Right hindlimb (tissue), 1 donor: ENCODE measurements around the gene SIK3.
"Not testable (repeated sequence)": the region's sequence is repeated elsewhere in the genome, so short reads cannot be mapped to it uniquely, and the experiment has no call there.

Source experiments
- DNase-seq: peaks from one replicate; pipeline ENCODE4 v3.0.0-alpha.2; 2018

The SIK3 gene

DNA sequence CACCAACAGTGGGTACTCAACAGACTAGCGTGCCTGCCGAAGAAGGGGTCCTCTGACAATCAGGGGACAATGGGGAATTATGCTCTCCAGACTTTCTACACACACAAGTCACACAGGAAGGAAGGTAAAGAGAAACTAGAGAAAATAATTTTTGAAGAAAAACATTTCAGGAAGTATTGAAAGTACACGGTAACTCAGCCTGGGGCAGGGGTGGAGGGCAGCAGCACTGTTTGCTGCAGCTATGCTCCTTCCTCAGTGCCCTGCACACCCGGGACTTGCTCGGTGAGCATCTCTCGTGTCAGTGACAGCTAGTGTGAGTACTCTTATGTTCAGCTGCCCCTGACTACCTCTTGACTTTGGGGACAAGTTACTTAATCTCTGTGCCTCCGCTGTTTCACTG, 242.8 kb downstream of the SIK3 start:
- no peak for DNase-seq

DNA sequence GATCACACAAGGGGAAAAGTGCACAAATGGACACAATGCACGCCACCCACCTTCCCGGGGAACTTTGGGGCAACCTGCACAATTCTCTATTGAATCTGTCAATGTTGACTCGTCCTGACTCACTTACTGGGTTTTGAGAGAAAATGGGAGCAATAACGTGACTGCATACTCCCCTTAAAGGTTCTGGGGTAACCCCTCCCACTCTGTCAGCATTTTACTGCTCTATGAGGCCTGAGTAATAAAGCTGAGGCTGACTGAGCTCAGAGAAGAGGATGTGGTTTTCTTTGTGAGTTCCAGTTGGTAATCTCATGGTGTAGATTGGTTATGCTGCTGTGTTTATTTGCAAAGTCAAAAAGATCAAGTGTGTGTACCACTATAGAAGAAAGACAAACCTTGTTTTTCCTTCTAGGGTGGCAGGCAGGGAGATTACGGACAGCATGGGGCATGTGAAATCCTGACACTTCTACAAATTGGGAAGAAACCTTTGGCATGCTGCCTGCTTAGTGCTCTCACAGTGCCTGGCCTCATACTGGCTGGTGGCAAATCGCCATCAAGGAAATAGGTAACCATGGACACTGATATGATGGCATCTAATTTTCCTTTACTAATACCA, 244.7 kb downstream of the SIK3 start:
- DNase-seq = no peak

DNA sequence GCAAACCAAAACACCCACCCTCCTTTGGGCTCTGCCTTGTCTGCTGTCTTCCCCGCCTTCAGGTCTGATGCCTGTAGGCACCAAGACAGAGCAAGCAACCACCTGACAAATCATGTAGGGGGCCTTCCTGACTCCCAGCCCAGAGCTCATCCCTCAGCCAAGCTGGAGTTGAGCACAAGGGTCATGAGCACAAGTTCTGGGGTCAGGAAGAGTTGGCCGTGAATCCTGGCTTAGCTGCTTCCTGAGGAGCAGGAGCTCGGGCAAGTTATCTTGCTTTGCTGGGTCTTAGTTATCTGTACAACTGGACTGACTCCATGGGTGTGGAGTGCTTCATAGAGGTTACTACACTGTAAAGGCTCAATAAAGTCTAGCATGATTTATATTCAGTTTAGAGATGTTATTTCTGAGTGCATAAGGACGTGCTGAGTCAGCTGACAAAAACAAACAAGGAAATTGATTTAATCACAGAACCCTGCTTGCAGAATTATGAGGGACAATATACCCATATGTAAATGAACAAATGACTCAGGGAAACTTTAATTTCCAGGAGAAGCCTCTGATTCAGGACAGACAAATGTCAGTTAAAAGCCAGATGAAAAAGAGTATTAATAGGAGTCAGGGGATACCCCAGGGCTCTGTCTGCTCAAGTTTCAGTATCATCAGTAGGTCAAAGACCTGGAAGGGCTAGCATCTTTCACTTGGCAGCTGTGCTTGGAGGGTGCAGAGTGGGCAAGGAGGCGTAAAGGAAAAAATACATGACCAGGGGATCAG, 245.8 kb downstream of the SIK3 start:
- DNase-seq = no peak

DNA sequence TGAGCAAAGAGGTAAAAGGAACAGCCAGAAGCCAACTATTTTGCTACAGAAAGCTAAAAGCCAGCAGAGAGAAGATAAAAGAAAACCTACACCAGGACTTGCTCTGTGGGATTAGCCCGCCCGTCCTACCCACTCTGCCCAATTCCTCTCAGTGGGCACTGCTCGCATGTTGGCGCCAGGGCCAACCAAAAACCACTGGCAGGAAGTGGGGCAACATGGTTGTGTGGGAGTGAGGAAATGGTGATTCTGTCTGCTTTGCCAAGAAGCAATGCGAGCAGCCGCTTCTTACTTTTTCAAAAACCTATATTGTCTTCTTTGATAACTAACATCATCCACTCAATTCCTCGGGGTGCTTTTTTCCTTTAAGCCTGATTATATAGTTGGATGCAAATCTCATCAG, 246.6 kb downstream of the SIK3 start:
- DNase-seq = no peak

DNA sequence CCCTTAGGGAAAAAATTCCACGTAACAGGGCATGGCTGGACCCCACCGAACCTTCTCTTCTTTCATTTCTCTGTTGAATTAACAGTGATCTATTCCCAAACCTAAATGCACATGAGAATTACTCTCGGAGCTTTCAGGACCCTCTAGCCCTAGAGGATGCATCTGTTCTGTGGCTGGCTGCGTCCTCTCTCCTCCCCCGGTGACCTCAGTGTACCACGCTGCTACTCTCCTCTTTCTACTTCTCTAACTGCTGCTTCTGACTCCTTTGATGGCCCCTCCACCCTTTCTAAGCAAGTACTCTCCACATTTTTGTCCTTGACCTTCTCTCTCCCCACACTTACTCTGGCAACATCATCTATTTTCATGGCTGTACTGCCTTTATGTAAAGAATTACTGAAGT, 248.7 kb downstream of the SIK3 start:
- no peak for DNase-seq

DNA sequence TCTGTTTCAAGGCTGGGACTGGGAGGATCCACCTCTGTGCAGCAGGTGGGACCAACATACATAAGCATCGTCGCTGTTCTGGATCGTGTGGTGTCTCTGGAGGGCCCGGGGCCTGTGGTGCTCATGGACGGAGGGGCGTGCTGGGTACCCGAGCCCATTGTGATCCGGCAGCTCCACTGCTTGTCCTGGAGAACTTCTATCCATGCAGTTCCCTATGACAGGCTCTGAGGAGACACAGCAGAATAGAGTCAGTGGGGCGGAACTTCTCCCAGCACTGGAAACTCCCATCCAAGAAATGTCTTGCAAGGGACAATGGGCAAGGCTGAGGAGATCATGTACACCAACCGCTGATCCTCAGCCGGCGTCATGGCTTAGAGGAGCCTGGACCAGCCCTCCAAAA, 249.2 kb downstream of the SIK3 start:
- no peak for DNase-seq

DNA sequence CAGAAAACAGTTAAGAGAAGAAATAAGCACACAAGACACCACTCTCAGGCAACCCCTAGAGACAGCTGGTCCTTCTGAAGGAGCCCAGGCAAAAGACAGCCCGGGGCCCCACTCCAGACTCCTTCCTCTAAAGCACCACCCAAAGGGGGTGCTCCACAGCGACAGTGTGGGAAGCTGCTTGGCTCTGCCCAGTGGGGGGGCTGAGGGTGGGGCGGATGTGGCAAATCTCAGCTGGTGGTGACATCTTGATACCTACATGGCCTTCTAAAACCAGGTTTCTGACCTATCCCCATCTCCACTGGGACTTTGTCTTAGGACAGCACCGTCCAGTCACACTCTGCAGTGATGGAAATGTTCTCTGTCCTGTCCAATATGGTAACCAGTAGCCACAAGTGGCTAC, 250.6 kb downstream of the SIK3 start:
- no peak for DNase-seq

DNA sequence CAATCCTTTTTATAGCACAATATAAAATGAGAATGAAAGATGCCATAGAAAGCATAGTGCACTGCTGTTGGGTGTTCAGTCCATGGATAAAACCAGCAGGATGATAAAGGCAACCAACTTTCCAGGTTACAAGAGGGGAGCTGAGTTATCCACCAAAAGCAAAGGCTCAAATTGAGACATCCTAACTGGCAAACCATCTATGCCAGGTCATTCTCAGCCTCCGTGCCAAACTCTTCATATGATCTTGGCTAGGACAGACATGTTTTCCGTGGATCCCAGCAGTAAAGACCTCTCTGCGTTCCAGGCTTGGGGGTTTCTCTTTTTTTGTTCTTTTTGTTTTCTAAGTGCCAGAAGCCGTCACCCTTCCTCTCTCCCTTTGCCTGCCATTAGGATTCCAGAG, 253.5 kb downstream of the SIK3 start:
- DNase-seq = no peak

DNA sequence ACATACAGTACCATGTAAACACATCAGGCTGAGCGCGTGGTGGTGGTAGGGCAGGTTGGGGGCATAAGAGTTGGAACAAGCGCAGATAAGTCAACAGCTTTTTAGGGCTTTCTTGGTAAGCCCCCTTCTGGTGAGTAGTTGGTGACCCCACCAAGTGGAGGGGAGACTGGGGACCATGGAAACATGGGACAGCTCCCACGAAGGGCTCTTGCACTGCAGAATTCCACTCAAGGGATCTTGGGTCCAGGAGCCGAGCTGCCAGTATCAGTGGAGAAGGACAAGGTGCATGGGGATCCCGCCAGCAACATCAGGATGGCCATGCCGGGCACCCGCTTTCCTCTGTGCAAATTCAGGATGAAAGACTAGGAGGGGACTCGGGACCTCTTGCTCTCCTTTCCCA, 254.6 kb downstream of the SIK3 start:
- DNase-seq = no peak

DNA sequence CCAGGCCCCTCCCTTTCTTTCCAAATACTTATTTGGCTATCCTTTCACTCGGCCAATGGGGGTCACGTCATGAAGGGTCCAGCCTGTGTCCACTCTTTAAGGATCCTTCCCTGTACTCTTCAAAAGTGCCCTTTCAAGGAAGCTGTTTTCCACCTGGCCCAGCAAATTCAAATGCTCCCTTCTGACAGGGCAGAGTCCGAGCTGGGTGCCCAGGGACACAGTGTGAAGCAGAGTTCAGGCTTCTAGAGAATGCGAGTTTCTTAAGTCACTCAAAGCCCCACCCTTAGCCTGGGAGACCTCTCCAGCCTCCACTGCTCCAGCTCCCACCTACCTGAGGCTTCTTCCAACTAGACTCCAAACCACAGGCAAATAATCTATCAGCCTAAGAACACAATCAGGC, 255.3 kb downstream of the SIK3 start:
- no peak for DNase-seq

DNA sequence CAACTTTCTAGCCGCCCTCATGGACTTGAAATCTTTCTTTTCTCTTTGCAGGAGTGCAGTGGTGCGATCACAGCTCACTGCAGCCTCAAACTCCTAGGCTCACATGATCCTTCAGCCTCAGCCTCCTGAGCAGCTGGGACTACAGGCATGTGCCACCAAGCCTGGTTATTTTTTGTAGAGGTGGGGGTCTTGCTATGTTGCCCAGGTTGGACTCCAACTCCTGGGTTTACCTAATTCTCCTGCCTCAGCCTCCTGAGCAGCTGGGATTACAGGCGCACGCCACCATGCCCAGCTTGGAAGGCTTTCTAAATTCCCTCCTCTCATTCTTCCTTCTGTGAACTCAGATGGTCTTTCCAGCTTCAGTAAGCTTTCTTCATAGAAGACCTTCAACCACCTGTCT, 256.1 kb downstream of the SIK3 start:
- DNase-seq = no peak

DNA sequence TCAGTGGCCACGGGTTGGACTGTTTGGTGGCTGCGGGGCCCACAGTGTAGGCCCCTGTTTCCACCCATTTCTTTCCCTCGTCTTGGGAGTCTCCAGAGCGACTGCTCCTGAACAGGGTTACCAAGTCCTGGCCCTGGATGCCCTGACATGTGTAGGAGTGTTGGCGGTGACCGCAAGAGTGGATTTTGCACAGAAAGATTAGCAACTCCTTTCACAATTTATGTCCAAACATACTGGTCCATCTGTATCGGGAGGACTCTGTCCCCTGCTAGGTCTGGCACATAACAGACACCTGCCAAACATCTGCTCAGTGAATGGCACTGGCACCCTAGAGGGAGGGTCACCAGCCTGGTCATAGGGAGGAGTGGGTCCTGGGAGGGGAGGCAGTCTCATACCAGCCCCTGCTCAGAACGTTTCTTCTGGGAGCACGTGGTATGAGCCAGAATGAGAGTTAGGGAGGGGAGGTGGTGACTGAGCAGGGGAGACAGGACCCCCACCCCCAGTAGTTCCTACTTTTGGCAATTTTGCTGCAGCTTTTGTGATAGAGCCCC, 257.4 kb downstream of the SIK3 start:
- no peak for DNase-seq

DNA sequence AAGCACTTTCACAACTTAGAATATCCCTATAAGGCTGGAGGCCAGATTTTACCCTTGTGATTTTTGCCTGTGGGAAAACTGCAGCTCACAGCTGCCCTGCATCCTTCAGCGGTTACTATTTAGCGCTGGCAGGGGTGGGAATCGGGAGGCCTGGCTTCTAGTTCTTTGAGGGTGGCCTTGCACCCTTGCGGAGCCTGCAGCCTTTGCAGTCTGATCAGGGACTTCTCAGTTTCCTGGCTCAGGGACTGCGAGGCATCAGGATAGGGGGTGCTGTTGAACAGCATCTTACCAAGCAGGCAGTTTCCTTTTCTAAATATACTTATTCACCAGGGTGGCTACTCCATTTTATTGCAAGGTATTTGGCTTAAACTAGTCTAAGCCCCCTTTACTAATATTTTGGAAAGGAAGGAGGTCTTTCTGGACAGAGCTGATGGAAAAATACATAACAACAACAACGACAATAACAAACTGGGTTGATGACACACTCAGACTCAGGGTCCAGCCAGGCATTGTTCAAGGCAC, 257.9 kb downstream of the SIK3 start:
- DNase-seq = no peak

DNA sequence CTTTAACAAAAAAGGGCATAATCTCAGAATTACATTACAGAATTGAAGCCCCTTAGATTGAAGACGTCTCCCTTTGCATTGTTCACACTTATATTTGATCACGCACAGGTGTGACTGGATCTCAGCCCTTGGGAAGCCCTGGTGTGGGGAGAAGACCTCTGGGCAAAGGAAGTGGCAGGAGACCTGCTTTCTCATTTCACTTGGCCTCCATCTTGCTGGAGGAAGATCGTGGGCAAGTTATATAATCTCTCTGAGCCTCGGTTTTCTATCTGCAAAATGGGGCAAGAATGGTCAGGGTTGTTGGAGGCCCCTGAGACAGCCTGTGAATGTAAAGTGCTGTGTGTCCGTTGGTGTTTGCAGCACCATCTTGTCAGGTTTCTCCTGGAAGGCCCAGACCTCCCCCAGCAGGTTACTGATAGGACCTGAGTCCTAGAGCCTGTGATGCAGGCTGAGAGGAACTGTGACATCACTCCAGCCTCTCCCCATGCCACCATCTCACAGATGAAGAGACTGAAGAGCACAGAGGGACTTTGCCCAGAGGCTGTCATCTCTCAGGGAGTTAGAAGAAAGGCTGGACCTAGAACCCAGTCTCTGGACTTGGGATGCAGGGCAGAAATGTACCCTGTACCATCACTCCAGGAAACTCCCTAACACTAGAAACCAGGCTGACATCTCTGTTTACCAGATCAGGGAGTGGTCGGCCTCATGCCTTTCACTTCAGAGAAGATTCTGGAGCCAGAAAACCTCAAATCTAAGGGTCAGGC, 259.7 kb downstream of the SIK3 start:
- DNase-seq = no peak

DNA sequence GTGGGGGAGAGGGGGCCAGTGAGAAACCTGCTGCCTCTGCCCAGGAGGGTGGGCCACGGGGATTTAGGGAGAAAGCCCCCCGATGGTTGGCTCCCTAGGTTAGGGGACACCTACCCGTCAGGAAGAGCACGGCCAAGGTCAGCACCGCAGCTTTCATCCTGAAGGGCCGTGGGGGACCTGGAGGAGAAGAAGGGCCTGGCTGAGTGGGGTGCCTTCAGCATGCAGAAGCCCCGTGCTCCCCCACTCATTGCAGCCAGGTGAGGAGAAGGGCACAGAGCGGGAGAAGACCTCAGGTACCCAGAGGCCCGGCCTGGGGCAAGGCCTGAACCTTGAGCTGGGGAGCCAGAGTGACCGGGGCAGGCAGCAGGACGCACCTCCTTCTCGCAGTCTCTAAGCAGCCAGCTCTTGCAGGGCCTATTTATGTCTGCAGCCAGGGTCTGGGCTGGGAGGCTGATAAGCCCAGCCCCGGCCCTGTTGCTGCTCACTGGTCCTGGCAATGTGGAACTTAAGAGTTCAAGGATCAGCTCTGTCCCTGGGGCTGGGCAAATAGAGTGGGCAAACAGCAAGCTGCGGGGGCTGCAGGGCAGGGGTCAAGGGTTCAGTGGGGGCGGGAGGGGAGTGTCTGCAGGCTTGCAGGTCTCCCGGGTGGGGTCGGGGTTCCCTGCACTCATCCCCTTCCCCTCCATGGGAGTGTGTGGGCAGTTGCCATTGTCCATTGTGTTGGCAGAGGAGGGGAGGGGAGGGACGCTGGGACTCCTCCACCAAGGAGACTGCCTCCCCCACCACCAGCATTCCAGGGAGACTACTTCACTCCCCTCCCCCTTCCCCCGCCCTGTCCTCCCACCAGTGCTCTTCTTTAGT, 260.8 kb downstream of the SIK3 start, which contains the start of gene APOA1:
Gene APOA1 (minus strand): TSS at position 392 of the 861 bp plus-strand sequence. CDS start 235 bp downstream, at position 157.
- no peak for DNase-seq

DNA sequence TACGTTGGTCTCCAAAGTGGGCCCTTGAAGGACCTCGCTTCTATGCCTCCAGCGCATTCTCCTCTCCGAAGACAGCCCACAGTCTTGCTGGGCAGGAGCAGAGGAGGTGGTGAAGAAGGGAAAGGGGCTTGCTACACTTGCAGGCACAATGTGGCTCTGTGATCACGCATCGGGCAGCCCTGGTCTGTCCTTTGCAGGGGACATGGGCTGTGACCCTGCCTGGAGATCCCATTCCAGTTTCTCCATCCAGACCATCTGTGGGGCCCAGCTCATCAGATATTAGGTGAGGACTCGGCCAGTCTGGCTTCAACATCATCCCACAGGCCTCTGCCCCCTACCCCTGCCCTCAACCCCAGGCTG, 261.6 kb downstream of the SIK3 start:
- DNase-seq = no peak

DNA sequence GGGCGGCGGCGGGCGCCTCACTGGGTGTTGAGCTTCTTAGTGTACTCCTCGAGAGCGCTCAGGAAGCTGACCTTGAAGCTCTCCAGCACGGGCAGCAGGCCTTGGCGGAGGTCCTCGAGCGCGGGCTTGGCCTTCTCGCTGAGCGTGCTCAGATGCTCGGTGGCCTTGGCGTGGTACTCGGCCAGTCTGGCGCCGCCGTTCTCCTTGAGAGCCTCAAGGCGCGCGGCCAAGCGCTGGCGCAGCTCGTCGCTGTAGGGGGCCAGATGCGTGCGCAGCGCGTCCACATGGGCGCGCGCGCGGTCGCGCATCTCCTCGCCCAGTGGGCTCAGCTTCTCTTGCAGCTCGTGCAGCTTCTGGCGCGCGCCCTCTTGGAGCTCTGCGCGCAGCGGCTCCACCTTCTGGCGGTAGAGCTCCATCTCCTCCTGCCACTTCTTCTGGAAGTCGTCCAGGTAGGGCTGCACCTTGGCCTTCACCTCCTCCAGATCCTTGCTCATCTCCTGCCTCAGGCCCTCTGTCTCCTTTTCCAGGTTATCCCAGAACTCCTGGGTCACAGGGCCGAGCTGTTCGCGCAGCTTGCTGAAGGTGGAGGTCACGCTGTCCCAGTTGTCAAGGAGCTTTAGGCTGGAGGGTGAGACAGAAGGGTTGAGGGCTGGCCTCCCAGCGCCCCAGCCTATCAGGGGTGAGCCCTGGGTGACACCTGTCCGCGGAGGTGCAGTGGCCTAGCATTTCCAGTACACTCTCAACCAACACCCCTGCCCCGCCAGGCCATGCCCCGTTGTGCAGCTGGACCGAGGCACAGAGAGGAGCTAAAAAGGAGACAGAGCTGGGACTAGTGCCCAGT, 262.2 kb downstream of the SIK3 start:
- DNase-seq = peak; percentile 91

DNA sequence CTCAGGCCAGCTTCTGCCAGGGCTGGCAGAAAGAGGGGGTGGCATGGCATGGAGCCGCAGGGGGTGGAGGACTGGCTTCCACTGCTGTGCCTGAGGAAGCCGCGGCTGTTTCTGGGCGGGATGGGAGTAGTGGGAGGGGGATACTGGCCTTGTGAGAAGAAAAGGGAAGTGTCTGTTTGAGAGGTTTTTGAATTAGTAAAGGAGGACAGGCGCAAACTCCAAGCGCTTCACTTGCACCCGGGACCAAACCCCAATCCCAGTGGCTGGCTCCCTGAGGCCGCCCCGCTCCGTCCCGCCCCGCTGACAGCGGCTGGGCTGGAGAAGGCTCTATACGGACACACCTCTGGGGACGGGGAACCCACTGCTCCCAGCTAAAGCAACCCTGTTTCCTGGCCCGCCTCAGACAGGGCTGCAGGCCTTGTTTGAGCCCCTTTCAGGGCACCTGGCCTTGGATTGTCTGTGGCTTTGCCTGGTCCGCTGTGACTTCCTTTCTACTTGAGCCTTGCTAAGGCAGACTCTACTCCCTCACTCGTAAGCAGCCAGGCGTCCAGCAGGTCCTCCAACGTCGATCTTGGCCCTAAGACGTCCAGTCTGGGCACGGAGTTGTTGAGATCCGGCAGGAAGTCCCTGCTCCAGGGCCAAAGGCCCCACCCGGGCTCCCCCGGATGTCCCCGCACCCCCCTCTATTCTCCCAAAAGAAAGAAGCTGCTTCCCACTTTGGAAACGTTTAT, 263.0 kb downstream of the SIK3 start:
- no peak for DNase-seq

DNA sequence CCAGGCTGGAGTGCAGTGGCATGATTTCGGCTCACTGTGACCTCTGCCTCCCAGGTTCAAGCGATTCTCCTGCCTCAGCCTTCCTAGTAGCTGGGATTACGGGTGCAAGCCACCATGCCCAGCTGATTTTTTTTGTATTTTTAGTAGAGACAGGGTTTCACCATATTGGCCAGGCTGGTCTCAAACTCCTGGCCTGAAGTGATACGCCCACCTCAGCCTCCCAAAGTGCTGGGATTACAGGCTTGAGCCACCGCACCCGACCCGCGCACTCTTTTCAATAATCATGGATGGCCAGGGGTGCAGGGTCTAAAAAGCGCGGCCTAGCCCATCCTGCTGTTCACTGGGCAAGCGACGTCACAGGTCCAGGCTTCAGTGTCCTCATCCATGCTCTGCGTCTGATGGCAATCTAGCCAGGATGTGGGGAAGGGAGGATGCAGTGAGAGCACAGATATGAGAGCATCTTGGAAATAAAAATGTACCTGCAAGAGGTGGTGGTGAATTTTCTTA, 263.6 kb downstream of the SIK3 start:
- not testable (repeated sequence) for DNase-seq

DNA sequence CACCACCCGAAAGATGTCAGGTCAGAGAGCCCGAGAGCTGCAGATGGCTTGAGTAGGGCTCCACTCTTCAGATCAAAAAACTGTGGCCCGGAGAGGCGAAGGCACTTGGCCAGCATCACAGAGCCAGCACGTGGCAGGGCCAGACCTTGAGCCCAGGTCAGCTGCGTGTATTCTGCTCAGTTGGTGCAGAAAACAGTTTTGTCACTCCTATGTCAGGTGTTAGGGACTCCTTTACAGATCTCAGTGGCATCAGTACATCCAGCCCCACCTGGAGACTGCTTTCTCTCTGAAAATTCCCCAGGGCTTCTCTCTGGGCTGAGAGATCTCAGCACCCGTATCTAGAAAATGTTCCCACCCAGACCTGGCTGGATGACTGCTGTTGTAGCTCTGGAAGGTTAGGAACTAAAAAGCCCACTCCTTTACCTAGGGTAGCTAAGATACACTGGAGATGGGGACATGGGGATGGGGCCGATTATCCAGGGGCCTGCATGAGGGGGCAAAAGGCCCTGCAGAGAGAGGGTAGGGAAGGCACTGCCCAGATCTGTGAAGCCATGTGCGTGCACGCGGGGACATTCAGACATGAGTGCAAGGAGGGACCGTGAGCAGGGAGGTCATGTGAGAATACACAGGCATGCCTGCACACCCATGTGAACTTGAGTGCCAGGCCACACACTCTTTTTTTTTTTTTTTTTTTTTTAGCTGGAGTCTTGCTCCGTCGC, 264.3 kb downstream of the SIK3 start:
- no peak for DNase-seq
